GM10266 (cell line): ENCODE data around the gene MAGEB2.

Experiments
- DNase-seq: peaks from one replicate; pipeline ENCODE4 v3.0.0; 2012; ENCODE audit errors: extremely low spot score
- CTCF ChIP-seq: IDR thresholded peaks from 2 replicates; pipeline ENCODE4 v1.5.1; 2012; ENCODE audit warnings: mild to moderate bottlenecking, low read depth; ENCODE audit not compliant: control insufficient read depth, insufficient read depth; ENCODE audit errors: missing control alignments

The MAGEB2 gene

GRCh38 chrX:30212172-30212571 lies 3.2 kb upstream of the MAGEB2 start:
- no peak for TF ChIP-seq CTCF
- DNase-seq, result no peak

DNA sequence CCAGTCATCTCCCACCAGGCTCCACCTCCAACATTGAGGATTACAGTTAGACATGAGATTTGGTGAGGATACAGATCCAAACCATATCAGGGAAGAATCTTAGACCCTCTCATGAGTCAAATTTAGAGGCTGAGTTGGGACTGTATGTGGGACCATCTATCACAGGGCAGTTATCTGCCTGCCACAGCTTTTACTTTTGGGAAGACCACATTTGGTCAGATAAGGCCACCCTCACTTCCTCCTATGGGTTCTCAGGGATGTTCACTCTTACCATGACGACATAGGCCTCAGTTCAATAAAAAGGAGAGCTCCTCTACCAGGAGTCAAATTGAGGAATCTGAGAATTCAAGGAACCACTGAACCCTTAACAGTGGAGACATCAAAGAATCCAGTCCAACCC lies 2.1 kb downstream of the MAGEB2 start:
- DNase-seq, result no peak
- no peak for TF ChIP-seq CTCF

DNA sequence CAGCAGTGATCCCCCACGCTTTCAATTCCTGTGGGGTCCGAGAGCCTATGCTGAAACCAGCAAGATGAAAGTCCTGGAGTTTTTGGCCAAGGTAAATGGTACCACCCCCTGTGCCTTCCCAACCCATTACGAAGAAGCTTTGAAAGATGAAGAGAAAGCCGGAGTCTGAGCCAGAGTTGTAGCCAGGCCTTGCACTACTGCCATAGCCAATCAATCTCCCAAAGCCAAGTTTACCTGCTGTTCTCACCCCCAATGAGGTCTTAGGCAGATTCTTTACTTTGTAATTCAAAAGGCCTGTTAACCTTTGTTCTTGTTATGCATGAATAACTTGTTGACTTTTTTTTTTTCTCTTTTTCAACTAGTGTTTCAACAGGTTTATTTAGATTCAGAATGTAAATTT lies 4.0 kb downstream of the MAGEB2 start:
- TF ChIP-seq CTCF, result no peak
- DNase-seq, result no peak

- no peak for DNase-seq
- no peak for TF ChIP-seq CTCF
Measured at GRCh38 chrX:30220661-30221060, 5.3 kb downstream of the MAGEB2 start.

GRCh38 chrX:30224536-30224935 lies 9.2 kb downstream of the MAGEB2 start:
- no peak for DNase-seq
- TF ChIP-seq CTCF, result no peak

DNA sequence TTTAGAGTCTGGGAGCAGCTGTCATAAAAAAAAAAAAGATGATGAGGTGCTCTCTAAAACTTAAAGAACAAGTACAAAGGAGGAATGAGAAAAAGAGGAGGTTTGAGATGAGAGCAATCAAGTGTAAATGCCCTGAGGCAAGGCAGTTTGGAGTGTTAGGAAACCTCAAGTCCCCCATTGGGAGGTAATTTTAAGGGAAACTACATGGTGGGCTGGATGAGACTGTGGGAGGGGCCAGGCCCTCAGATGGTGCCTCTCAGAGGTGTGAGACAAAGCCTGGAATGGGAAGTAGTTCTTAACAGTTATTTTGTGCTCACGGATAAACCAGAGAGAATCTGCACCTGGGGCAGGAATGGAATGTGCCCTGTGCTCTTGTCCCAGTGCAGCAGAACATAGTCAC lies 13.2 kb downstream of the MAGEB2 start:
- TF ChIP-seq CTCF, result no peak
- no peak for DNase-seq

GRCh38 chrX:30230395-30230794 lies 15.0 kb downstream of the MAGEB2 start, which contains the start of gene MAGEB3:
Gene MAGEB3, plus strand, starts transcription at chrX:30230657. Its CDS starts 5,268 bp downstream, at chrX:30235925.
- TF ChIP-seq CTCF, result no peak
- DNase-seq, result no peak
